Fibroblast of upper back skin (primary cell): ENCODE results near the gene FRAS1.

ENCODE experiments used
- DNase-seq: peaks from one replicate; pipeline ENCODE4 v3.0.0-alpha.2; 2013

FRAS1 gene

GRCh38 chr4:78557841-78558240 lies 500.7 kb downstream of the FRAS1 start:
- DNase-seq: no peak

- DNase-seq: no peak
These were observed 501.3 kb downstream of the FRAS1 start for GRCh38 chr4:78558410-78558809.

- DNase-seq: peak; percentile 92
These were observed 503.3 kb downstream of the FRAS1 start for GRCh38 chr4:78560296-78560963.

GRCh38 chr4:78561677-78562076 lies 504.6 kb downstream of the FRAS1 start:
- DNase-seq: peak; percentile 60

- DNase-seq: no peak
These were observed 505.6 kb downstream of the FRAS1 start for GRCh38 chr4:78562687-78563086.

GRCh38 chr4:78565971-78566372 lies 508.8 kb downstream of the FRAS1 start:
- DNase-seq: peak; percentile 70

GRCh38 chr4:78566834-78567499 lies 509.8 kb downstream of the FRAS1 start:
- DNase-seq: no peak

- DNase-seq: no peak
These were observed 510.5 kb downstream of the FRAS1 start for GRCh38 chr4:78567500-78568060.

- no peak for DNase-seq
These were observed 511.6 kb downstream of the FRAS1 start for GRCh38 chr4:78568640-78569305.

- peak; percentile 87 for DNase-seq
These were observed 512.2 kb downstream of the FRAS1 start for GRCh38 chr4:78569306-78569821.

- no peak for DNase-seq
These were observed 513.0 kb downstream of the FRAS1 start for GRCh38 chr4:78570117-78570516.

- no peak for DNase-seq
These were observed 514.7 kb downstream of the FRAS1 start for GRCh38 chr4:78571804-78572203.

GRCh38 chr4:78578674-78579425 lies 521.7 kb downstream of the FRAS1 start:
- DNase-seq: no peak

- DNase-seq: no peak
These were observed 524.5 kb downstream of the FRAS1 start for GRCh38 chr4:78581618-78582017.

GRCh38 chr4:78584863-78585547 lies 527.9 kb downstream of the FRAS1 start:
- DNase-seq: no peak

- no peak for DNase-seq
These were observed 528.5 kb downstream of the FRAS1 start for GRCh38 chr4:78585633-78586032.

- no peak for DNase-seq
These were observed 531.9 kb downstream of the FRAS1 start for GRCh38 chr4:78588894-78589545.

GRCh38 chr4:78591404-78591803 lies 534.3 kb downstream of the FRAS1 start:
- no peak for DNase-seq

GRCh38 chr4:78592088-78592783 lies 535.1 kb downstream of the FRAS1 start:
- DNase-seq: no peak
